ENCODE data around the gene WDR46.
"Not testable (repeated sequence)": the region's sequence is repeated elsewhere in the genome, so short reads cannot be mapped to it uniquely, and the experiment has no call there.

Gene WDR46

GRCh38 chr6:33276864-33277662 is 12.0 kb downstream of the WDR46 start, which contains the start of gene B3GALT4:
Gene B3GALT4, plus strand, starts transcription at chr6:33277123. Its CDS starts 297 bp downstream, at chr6:33277420.
- TF ChIP-seq CTCF (IDR thresholded peaks at IDR 0.05; ENCODE audit: unreplicated experiment in 3 of 3) = peak; percentile 53 to 66 (median 59)
- peaks cover 45% of the 10 kb centered on the region for H3K36me3 Mint-ChIP-seq (ENCODE audit: low read depth)
- no peaks in the 10 kb centered on the region for H3K9me3 Mint-ChIP-seq

GRCh38 chr6:33276581-33276863 is 12.5 kb downstream of the WDR46 start:
- Mint-ChIP-seq H3K27ac (peak overlapping the region; percentile 42 to 88 (median 80)), H3K27me3 (ENCODE audit: low read depth) (no peaks in the 10 kb centered on the region), H3K9me3 (no peaks in the 10 kb centered on the region), H3K4me3 (peak overlapping the region; percentile 86 to 88 (median 87)), H3K4me1 (peaks cover 48% of the 10 kb centered on the region), H3K36me3 (ENCODE audit: low read depth) (peaks cover 42% of the 10 kb centered on the region)
- TF ChIP-seq CTCF (IDR thresholded peaks at IDR 0.05; ENCODE audit: unreplicated experiment in 3 of 3) = no peak

More at GRCh38 chr6:33276864-33277662, 12.0 kb downstream of the WDR46 start, which contains the start of gene B3GALT4:
- peak within 1 kb of the TSS; percentile 86 to 91 (median 87) for H3K4me3 Mint-ChIP-seq
- H3K4me1 Mint-ChIP-seq = peaks cover 43% of the 10 kb centered on the region
- H3K27me3 Mint-ChIP-seq (ENCODE audit: low read depth) = no peaks in the 10 kb centered on the region
- peak within 1 kb of the TSS; percentile 65 to 93 (median 91) for H3K27ac Mint-ChIP-seq

- Mint-ChIP-seq H3K27ac (peak overlapping the region; percentile 42 to 88 (median 80)), H3K4me3 (peak overlapping the region; percentile 86 to 88 (median 87)), H3K36me3 (ENCODE audit: low read depth) (peaks cover 38% of the 10 kb centered on the region), H3K4me1 (peaks cover 49% of the 10 kb centered on the region)
- H3K9me3 Mint-ChIP-seq; H3K27me3 Mint-ChIP-seq (ENCODE audit: low read depth): not testable (repeated sequence)
Measured at GRCh38 chr6:33275795-33276580, 13.1 kb downstream of the WDR46 start.

GRCh38 chr6:33273924-33274902 is 14.8 kb downstream of the WDR46 start:
- Mint-ChIP-seq H3K4me1 (peaks cover 59% of the 10 kb centered on the region), H3K4me3 (peak overlapping the region; percentile 96 to 97 (median 97)), H3K9me3 (no peaks in the 10 kb centered on the region), H3K27ac (peak overlapping the region; percentile 6 to 100 (median 22)), H3K36me3 (ENCODE audit: low read depth) (peaks cover 39% of the 10 kb centered on the region), H3K27me3 (ENCODE audit: low read depth) (no peaks in the 10 kb centered on the region)
- no peak for TF ChIP-seq CTCF (IDR thresholded peaks at IDR 0.05; ENCODE audit: unreplicated experiment in 3 of 3)

GRCh38 chr6:33273129-33273923 is 15.7 kb downstream of the WDR46 start:
- Mint-ChIP-seq H3K4me1 (peaks cover 59% of the 10 kb centered on the region), H3K27ac (peak overlapping the region; percentile 21 to 100 (median 100)), H3K9me3 (no peaks in the 10 kb centered on the region), H3K4me3 (peak overlapping the region; percentile 96 to 97 (median 97)), H3K36me3 (ENCODE audit: low read depth) (peaks cover 39% of the 10 kb centered on the region), H3K27me3 (ENCODE audit: low read depth) (no peaks in the 10 kb centered on the region)
- no peak for TF ChIP-seq CTCF (IDR thresholded peaks at IDR 0.05; ENCODE audit: unreplicated experiment in 3 of 3)
